ENCODE results near the gene ITIH2.

DNA sequence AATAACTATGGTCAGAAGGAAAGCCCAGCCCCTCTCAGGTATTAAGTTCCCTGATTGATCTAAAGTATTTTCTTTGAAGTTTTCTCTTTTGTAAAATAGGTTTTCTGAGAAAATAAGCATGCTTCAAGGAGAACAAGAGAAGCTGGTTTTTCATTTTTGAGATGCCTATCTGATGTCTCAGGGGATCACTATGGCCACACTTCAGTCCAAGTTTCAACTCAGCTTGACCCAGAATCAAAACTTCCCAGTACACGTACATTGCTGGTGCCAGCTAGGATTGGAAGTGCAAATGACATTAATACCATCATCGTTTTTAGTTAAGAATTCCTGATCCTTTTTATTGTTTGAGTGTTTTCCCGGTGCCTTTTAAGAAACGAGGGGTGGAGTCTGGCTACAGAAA, 43.6 kb upstream of the ITIH2 start:
- TF ChIP-seq, protein P1, sequence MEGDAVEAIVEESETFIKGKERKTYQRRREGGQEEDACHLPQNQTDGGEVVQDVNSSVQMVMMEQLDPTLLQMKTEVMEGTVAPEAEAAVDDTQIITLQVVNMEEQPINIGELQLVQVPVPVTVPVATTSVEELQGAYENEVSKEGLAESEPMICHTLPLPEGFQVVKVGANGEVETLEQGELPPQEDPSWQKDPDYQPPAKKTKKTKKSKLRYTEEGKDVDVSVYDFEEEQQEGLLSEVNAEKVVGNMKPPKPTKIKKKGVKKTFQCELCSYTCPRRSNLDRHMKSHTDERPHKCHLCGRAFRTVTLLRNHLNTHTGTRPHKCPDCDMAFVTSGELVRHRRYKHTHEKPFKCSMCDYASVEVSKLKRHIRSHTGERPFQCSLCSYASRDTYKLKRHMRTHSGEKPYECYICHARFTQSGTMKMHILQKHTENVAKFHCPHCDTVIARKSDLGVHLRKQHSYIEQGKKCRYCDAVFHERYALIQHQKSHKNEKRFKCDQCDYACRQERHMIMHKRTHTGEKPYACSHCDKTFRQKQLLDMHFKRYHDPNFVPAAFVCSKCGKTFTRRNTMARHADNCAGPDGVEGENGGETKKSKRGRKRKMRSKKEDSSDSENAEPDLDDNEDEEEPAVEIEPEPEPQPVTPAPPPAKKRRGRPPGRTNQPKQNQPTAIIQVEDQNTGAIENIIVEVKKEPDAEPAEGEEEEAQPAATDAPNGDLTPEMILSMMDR (IDR thresholded peaks at IDR 0.05; ENCODE audit: low read depth, low read length) = no peak
- no peak for TF ChIP-seq EZH2phosphoT487 (IDR thresholded peaks at IDR 0.05; ENCODE audit: low read depth)
